HFFc6 (cell line): ENCODE data around the gene CRYGC. TPM values are rescaled to one million over a fixed set of nuclear protein-coding genes. Genes with fewer than 3 reads are reported as not detected.

ENCODE experiments used
- DNase-seq: peaks from one replicate; pipeline ENCODE4 v3.0.0-alpha.2; 2018
- H3K27ac Mint-ChIP-seq: 2 replicates; pipeline ENCODE4 v1.8.0; 2020; ENCODE audit warnings: mild to moderate bottlenecking, mixed read lengths
- H3K27me3 Mint-ChIP-seq: 2 replicates; pipeline ENCODE4 v1.8.0; 2021; ENCODE audit warnings: mild to moderate bottlenecking, moderate library complexity, mixed read lengths; ENCODE audit not compliant: insufficient read depth
- H3K36me3 Mint-ChIP-seq: 2 replicates; pipeline ENCODE4 v1.8.0; 2021; ENCODE audit warnings: low read depth, mixed read lengths
- H3K4me1 Mint-ChIP-seq: 2 replicates; pipeline ENCODE4 v1.8.0; 2020; ENCODE audit warnings: low read depth, mixed read lengths
- H3K4me3 Mint-ChIP-seq: 2 replicates; pipeline ENCODE4 v1.8.0; 2020; ENCODE audit warnings: mild to moderate bottlenecking, moderate library complexity, mixed read lengths
- H3K9me3 Mint-ChIP-seq: 2 replicates; pipeline ENCODE4 v1.8.0; 2020; ENCODE audit warnings: mild to moderate bottlenecking, mixed read lengths
- total RNA-seq, 6 experiments: library from RNA; stranded (reverse); fragmentation: NEBNext Ultra II Directional; extraction: Animal tissue kit (Norgen Biotek cat#: 25700); gene quantifications; 2 replicates in 1 of 6; 3 replicates in 5 of 6; pipeline ENCODE4 v1.2.3, GENCODE V29; 2021
- TF ChIP-seq, protein P1 (sequence below): fragments of 200-600 bp; sonication (generic); IDR thresholded peaks from 2 replicates; pipeline ENCODE4 v1.5.0; 2021; ENCODE audit warnings: antibody characterized with exemption, mild to moderate bottlenecking

Gene CRYGC
- total RNA-seq, 6 experiments from 2014 or later = not detected

DNA sequence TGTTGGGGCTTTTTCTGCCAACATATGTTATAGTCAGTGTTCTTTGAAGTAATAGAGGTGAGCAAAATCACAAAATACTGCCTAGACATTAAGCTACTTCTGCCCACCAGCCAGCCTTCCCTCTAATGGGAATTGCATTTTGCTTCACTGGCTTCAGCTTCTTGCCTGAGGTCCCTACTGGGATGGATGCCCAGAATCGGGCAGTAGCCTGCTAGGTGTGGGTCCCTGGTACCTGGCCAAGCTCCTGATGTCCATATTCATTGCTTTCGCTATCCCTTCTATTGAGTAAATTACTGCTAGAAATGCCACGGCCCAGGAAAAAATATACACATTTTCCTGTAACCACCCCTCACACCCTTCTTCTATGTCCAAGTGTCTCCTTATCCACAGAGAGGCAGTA is 32.3 kb downstream of the CRYGC start:
- no peak overlapping the region for H3K4me3 Mint-ChIP-seq
- H3K27me3 Mint-ChIP-seq = peaks cover 14% of the 10 kb centered on the region
- H3K27ac Mint-ChIP-seq = no peak overlapping the region
- TF ChIP-seq, protein P1, sequence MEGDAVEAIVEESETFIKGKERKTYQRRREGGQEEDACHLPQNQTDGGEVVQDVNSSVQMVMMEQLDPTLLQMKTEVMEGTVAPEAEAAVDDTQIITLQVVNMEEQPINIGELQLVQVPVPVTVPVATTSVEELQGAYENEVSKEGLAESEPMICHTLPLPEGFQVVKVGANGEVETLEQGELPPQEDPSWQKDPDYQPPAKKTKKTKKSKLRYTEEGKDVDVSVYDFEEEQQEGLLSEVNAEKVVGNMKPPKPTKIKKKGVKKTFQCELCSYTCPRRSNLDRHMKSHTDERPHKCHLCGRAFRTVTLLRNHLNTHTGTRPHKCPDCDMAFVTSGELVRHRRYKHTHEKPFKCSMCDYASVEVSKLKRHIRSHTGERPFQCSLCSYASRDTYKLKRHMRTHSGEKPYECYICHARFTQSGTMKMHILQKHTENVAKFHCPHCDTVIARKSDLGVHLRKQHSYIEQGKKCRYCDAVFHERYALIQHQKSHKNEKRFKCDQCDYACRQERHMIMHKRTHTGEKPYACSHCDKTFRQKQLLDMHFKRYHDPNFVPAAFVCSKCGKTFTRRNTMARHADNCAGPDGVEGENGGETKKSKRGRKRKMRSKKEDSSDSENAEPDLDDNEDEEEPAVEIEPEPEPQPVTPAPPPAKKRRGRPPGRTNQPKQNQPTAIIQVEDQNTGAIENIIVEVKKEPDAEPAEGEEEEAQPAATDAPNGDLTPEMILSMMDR = no peak
- no peaks in the 10 kb centered on the region for H3K36me3 Mint-ChIP-seq
- DNase-seq = no peak
- no peaks in the 10 kb centered on the region for H3K9me3 Mint-ChIP-seq
- H3K4me1 Mint-ChIP-seq = peaks cover 10% of the 10 kb centered on the region; the same call in 1 of the 2 replicates

DNA sequence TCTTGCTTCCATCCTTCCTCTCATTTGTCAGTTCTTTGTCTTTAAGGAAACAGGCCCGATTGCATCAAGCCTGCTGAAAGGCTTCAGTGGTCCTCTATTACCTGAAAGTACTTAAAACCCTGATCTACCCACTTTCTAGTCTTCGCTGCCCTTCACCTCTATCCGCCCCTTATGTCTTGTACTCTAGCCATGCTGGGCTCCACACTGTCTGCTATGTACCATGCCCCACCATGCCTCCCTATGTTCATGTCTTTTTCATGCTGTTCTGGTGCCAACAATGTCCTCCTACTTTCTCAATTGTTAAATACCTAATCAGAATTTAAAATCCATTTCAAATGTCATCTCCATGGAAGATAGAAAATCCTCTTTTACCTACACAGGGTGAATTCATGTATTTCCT is 33.5 kb downstream of the CRYGC start:
- no peak for DNase-seq
- peaks cover 2% of the 10 kb centered on the region; the same call in 1 of the 2 replicates for H3K4me1 Mint-ChIP-seq
- TF ChIP-seq, protein P1 = no peak
- no peaks in the 10 kb centered on the region for H3K36me3 Mint-ChIP-seq
- no peak overlapping the region for H3K4me3 Mint-ChIP-seq
- peaks cover 14% of the 10 kb centered on the region for H3K27me3 Mint-ChIP-seq
- H3K9me3 Mint-ChIP-seq = no peaks in the 10 kb centered on the region
- no peak overlapping the region for H3K27ac Mint-ChIP-seq

DNA sequence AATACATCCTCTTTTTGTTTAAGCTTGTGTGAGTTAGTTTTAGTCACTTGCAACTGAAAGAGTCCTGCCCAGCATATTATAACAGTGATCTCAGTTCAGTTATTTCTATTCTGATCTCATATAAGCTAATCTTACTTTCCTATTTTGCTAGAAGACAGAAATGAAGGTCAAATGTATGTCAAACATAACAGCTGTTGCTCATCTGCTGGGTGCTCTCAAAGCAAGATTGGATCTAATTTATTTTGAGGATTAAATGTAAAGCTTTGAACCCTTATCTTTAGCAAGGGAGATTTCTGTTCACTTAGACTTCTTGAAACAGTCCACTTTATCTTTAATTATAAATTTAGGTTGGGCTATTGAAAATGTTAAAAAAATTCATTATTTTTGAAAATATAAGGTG is 36.5 kb downstream of the CRYGC start:
- H3K36me3 Mint-ChIP-seq = no peaks in the 10 kb centered on the region
- no peak overlapping the region for H3K27ac Mint-ChIP-seq
- no peak for DNase-seq
- H3K27me3 Mint-ChIP-seq = peaks cover 16% of the 10 kb centered on the region
- no peaks in the 10 kb centered on the region for H3K9me3 Mint-ChIP-seq
- H3K4me3 Mint-ChIP-seq = no peak overlapping the region
- no peaks in the 10 kb centered on the region for H3K4me1 Mint-ChIP-seq
- TF ChIP-seq, protein P1 = no peak

DNA sequence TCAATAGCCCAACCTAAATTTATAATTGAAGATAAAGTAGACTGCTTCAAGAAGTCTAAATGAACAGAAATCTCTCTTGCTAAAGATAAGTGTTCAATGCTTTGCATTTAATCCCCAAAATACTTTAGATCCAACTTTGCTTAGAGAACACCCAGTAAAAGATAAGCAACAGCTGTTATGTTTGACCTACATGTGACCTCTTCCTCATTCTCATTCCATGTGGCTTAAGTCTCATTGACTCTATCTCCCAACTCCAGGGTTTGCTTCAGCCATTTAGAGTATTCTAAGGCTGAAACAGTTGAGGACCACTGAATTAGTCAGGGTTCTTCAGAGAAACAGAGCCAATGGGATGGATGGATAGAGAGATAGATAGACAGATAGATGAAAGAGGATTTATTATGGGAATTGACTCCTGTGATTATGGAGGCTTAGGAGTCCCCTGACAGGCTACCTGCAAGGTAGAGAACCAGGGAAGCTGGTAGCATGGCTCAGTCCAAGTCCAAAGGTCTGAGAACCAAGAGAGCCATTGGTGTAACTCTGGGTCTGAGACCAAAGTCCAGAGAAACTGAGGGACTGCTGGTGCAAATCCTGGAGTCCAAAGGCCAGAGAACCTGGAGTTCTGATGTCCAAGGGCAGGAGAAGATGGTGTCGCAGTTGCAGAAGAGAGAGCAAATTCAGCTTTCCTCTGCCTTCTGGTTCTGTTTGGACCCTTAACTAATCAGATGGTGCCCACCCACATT is 37.4 kb downstream of the CRYGC start:
- TF ChIP-seq, protein P1 = no peak
- no peaks in the 10 kb centered on the region for H3K36me3 Mint-ChIP-seq
- no peak for DNase-seq
- H3K4me1 Mint-ChIP-seq = no peaks in the 10 kb centered on the region
- H3K27ac Mint-ChIP-seq = no peak overlapping the region
- H3K4me3 Mint-ChIP-seq = no peak overlapping the region
- H3K27me3 Mint-ChIP-seq = peaks cover 10% of the 10 kb centered on the region
- no peaks in the 10 kb centered on the region for H3K9me3 Mint-ChIP-seq

DNA sequence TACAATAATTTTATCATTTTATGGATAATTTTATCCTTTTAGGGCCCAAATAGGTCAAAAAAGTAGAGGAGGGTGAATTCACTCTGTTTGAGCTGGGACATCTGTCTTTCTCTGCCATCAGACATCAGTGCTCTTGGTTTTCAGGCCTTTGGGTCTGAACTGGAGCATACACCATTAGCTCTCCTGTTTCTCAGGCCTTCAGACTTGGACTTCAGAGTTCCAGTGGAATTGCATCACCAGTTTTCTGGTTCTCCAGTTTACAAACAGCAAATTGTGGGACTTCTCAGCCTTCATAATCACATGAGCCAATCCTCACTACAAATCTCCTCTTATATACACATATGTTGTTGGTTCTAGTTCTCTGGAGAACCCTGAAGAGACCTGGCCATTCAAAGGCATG is 39.2 kb downstream of the CRYGC start:
- peaks cover 10% of the 10 kb centered on the region for H3K27me3 Mint-ChIP-seq
- TF ChIP-seq, protein P1 = no peak
- no peaks in the 10 kb centered on the region for H3K9me3 Mint-ChIP-seq
- no peaks in the 10 kb centered on the region for H3K4me1 Mint-ChIP-seq
- H3K4me3 Mint-ChIP-seq = no peak overlapping the region
- no peaks in the 10 kb centered on the region for H3K36me3 Mint-ChIP-seq
- H3K27ac Mint-ChIP-seq = no peak overlapping the region
- no peak for DNase-seq
